ENCODE results near the gene NMNAT3.

Gene NMNAT3

DNA sequence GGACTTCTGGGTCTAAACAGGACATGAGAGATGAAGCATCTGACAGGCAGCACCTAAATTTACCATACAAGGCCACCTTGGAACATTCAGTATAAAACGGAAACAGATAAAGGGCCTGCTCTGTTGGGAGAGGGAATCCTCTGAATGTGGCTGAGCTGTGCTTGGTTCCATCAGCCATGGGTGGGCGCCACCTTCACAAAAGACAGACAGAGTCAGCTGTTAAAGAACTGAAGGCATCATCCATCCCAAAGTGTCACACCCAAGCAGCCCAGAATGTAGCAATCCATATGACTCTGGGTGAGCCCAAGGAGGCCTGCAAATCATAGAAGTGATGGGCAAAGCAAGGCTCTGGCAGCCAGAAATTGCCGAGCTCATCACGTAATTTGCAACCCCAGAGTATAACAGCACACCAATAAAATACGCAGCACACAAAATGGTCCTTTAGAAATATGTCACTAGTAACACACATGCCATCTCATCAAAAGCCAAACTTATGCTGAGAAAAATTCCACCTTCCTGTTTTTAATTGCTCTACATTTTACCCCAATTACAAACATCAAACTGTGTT is 113.4 kb downstream of the NMNAT3 start:
- peak; percentile 47 for DNase-seq (ENCODE audit: low read depth)
- no peak overlapping the region for H3K4me3 ChIP-seq (ENCODE audit: low read length)
- TF ChIP-seq CTCF (IDR thresholded peaks at IDR 0.05; ENCODE audit: insufficient read depth, low read depth, low read length, missing control alignments), result peak; percentile 59

DNA sequence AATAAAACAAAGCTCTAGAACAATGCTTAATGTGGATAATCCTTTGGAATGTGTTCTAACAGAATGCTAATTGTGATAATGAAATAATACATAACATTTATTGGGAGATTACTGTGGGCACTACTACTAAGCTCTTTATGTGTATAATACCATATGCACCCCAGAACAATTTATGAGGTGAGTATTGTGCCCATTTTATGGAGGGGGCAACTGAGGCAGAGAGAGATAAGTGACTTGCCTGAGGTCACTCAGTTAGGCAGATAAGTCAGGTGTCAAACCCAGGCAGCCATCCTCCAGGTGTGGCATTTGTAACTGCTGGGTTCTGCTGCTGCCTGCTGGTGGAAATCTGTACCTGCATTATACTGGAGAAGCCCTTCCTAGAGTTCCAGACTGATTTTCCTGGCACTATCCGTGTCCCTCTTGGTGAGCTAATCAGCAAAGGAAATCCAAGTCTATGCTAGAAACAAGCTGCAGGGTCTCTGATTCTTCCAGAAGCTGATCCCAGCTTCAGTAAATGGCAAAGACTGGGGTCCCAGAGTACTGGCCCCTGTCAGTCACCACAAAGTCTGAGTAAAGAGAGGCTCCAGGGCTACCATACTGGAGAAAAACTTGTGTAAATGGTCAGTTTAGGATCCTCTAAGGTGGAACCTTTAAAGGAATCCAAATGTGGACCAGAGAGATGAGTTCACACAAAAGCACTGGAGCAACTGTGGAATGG is 115.7 kb downstream of the NMNAT3 start:
- peak; percentile 74 for DNase-seq (ENCODE audit: low read depth)
- no peak overlapping the region for H3K4me3 ChIP-seq (ENCODE audit: low read length)
- TF ChIP-seq CTCF (IDR thresholded peaks at IDR 0.05; ENCODE audit: insufficient read depth, low read depth, low read length, missing control alignments), result peak; percentile 84

DNA sequence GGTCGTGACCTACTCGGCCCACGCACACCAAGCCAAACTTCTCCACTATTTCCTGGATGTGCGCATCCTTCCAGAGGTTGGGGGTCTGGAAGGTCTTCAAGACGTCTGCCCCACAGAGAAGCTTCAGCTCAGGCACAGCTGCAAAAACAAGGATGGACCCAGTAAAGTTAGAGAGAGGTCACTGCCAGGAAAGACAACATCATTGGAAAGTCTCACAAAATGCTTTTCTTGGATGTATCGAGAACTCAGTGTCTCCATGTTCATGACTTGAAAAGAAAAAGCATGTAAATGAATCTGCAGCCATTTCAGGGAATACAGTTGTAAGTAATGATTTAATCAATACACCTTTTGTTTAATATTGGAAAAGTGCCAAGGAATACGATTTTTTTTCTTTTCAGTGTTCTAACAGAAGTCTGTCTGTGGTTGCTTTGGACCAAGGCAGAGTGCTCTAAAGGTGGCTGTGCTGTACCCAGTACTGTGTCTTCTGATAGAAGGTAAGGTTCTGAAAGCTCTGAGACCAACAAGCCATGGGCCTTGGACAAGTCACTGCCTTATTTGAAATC is 116.4 kb downstream of the NMNAT3 start:
- no peak overlapping the region for H3K4me3 ChIP-seq (ENCODE audit: low read length)
- no peak for TF ChIP-seq CTCF (IDR thresholded peaks at IDR 0.05; ENCODE audit: insufficient read depth, low read depth, low read length, missing control alignments)
- DNase-seq (ENCODE audit: low read depth), result no peak

DNA sequence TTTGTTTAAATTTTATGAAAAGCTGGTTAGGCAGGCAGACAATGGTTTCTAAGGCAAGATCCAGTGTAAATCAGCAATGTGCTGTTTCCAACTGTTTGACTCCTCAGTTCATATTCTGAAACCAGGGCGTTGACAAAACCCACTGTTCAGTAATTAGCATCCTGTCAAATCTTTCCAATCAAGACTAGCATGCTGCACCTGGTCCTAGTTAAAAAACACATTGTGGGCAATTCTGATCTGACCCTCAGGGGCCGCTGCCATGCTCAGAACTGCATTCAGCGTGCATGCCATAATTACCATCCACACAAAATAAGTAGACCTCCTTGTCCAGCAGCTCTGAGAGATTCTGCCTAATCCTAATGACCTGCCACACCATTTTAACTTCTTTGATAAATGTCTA is 117.4 kb downstream of the NMNAT3 start:
- DNase-seq (ENCODE audit: low read depth), result no peak
- H3K4me3 ChIP-seq (ENCODE audit: low read length), result no peak overlapping the region
- no peak for TF ChIP-seq CTCF (IDR thresholded peaks at IDR 0.05; ENCODE audit: insufficient read depth, low read depth, low read length, missing control alignments)

- TF ChIP-seq CTCF (IDR thresholded peaks at IDR 0.05; ENCODE audit: insufficient read depth, low read depth, low read length, missing control alignments), result no peak
- peak; percentile 97 for DNase-seq (ENCODE audit: low read depth)
- H3K4me3 ChIP-seq (ENCODE audit: low read length), result no peak overlapping the region
These were observed 118.2 kb downstream of the NMNAT3 start for GRCh38 chr3:139559541-139559940.

GRCh38 chr3:139558351-139559266 is 119.2 kb downstream of the NMNAT3 start:
- peak; percentile 47 for DNase-seq (ENCODE audit: low read depth)
- no peak for TF ChIP-seq CTCF (IDR thresholded peaks at IDR 0.05; ENCODE audit: insufficient read depth, low read depth, low read length, missing control alignments)
- no peak overlapping the region for H3K4me3 ChIP-seq (ENCODE audit: low read length)
